CD4-positive, alpha-beta T cell treated with Interleukin-6 at 100 ng/mL for 8 hours (primary cell): ENCODE results near the gene KRTAP3-2.

Source experiments
- DNase-seq: peaks from one replicate; pipeline ENCODE4 v3.0.0-alpha.2; 2020; ENCODE audit warnings: mixed read lengths, low spot score

KRTAP3-2 gene

DNA sequence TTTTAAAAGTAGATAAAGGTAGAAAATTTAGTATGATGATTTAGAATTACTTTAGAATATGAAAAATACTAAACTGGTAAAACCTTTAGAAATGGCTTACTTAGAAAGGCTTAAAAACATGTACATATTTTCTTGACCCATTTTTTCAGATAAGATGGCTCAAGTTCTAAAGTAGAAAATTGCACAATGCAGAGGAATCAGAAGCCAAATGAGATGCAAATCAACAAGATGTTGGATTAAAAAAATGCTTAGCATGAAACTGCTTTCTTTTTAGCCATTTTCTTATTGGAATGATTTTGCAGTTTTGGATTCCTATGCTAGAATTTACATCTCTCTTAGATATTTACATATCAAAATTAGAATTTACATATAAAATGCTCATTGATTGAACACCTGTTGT, 10.7 kb upstream of the KRTAP3-2 start:
- DNase-seq = no peak

GRCh38 chr17:41009936-41010335, 10.2 kb upstream of the KRTAP3-2 start:
- DNase-seq = no peak

GRCh38 chr17:41009301-41009760, 9.6 kb upstream of the KRTAP3-2 start:
- DNase-seq = no peak

- no peak for DNase-seq
Measured at GRCh38 chr17:41008811-41009210, 9.1 kb upstream of the KRTAP3-2 start, which contains the start of gene KRTAP3-1. TSS of gene KRTAP3-1 (minus strand) at chr17:41009128. CDS start at chr17:41009074, 54 bp downstream.

GRCh38 chr17:41004397-41004796, 4.7 kb upstream of the KRTAP3-2 start:
- DNase-seq = no peak

GRCh38 chr17:41003926-41004325, 4.2 kb upstream of the KRTAP3-2 start:
- DNase-seq = no peak

- no peak for DNase-seq
Measured at GRCh38 chr17:41002814-41003213, 3.1 kb upstream of the KRTAP3-2 start.

GRCh38 chr17:41001795-41002194, 2.1 kb upstream of the KRTAP3-2 start:
- no peak for DNase-seq

GRCh38 chr17:40997361-40997760, 2.3 kb downstream of the KRTAP3-2 start:
- no peak for DNase-seq

DNA sequence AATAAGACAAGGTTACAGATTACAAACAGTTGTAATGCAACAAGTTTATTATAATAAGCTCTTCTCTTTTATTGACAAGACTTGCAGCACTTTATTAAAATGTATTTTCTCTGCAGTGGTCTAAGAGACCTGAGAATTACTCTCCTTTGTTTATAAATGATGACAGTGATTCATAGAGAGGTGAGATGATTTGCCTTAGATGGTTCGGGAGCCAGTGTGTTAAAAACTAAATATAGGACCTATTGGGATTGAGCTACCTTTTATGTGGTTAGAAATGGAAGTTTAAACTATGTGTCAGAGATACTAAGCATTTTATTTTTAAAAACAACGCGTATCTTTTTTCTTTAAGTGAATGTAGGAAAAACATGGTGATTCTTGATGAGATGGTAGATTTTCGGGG, 2.9 kb downstream of the KRTAP3-2 start:
- DNase-seq = no peak

DNA sequence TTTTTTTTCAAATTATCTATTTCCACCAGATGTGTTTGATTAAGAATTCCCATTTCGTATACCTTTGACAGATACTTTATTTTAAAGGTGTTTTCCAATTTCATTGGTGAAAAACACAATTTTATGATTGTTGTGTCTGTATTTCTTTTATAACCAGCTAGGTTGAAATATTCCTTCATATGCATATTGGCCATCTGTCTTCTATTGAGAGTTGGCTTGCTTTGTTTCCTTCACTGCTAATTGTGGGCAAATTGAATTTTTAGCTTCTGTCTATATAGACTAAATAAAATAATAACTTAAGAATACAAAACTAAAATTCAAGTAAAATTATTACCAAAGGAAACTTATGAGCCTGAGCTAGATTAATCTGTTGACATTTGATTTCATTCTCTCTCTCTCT, 4.6 kb downstream of the KRTAP3-2 start:
- DNase-seq = no peak

DNA sequence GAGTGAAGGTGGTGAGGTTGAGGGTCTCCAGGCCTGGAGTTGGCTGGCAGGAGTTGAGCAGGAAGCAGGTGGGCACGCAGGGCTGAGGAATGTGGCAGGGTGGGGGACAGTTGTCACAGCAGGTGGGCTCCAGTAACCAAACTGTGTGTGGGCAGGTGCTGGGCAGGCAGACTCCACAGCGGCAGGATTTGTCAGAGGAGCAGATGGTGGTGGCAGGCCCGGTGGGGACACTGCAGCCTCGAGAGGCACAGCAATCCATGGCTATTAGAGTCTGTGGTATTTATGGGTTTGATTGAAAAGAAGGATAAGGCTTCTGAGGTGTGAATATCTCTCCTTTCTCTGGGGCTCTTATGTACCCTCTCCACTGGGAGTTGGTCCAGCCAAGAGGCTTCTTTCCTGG, 5.9 kb downstream of the KRTAP3-2 start, which contains the start of gene KRTAP3-3:
Gene KRTAP3-3, minus strand, starts transcription at position 326 of the 400 bp plus-strand sequence. Its CDS starts 67 bp downstream, at position 259.
- DNase-seq = no peak

GRCh38 chr17:40993084-40993483, 6.6 kb downstream of the KRTAP3-2 start:
- no peak for DNase-seq

DNA sequence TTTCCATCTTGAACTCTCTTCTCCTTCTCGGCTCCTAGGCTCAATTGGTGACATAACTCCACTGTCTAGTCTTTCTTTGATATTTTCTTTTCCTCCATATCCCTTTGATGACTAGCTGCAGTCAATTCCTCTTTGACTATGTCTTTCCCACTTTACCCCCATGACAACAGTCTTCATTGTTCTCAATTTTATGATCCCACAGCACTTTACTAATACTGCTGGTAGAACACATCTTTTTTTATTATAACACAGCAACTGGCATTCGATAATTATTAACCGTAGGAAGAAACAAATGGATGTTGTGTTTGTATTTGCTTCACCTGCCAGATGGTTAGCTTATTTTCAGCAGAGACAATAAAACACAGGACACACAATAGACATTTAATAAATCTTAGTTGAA, 7.0 kb downstream of the KRTAP3-2 start:
- DNase-seq = no peak

DNA sequence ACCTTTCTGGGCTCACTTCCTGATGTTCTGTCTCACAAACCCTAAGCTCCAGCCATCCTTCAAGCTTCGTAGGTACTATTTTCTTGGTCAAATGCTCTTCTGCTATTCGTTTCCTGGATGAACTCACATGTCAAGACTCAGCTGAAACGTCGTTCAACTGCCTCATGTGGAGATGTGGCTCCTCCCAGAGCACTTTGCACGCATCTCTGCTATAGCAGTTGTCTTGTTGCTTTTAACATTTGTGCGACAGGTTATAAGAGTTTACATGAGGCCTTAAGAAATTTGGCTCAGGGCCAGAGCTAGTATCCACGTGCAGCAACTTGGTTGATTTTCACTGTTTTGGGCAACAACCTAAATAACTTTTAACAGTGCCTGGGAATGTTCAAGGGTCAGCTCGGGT, 12.8 kb downstream of the KRTAP3-2 start:
- DNase-seq = no peak

- DNase-seq = no peak
Measured at GRCh38 chr17:40984226-40984625, 15.5 kb downstream of the KRTAP3-2 start, which contains the start of gene KRT40. TSS of gene KRT40 (minus strand) at chr17:40984326. CDS start at chr17:40984273, 53 bp downstream.

DNA sequence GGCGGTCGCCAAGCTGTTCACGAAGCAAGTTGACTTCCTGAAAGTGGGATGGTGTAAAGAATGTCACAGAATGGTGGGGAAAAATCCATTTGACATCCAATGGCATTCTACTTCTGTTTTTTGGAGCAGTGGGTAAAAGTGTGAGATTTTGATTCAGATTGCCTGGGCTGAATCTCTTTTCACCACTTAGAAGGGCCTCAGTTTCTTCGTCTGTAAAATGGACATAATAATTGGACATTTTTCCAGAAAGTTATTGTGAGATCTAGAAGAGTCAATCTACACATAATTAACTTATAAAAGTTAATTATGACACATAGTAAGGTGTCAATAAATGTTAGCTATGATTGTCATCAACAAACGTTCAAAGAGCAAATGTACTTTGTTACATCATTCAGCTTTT, 18.6 kb downstream of the KRTAP3-2 start:
- no peak for DNase-seq

- DNase-seq = no peak
Measured at GRCh38 chr17:40980596-40980995, 19.1 kb downstream of the KRTAP3-2 start.

DNA sequence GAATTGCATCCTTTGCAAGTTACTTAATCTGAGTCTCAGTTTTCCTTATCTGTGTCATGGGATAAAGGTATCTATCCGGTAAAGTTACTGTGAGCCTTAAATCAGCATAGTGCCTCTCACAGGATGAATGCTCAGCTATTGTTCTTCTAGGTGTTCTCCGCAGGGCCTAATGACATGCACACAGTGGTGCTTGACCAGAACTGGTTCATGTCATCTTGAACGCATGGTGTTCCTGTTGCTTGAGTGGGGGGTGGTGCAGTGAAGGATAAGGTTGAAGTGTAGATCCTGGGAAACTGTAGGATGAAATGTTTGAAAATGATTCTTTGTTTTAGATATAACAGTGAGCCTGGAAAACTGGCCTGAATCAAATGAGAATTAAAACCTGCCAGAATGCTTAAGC, 19.6 kb downstream of the KRTAP3-2 start:
- DNase-seq = no peak

DNA sequence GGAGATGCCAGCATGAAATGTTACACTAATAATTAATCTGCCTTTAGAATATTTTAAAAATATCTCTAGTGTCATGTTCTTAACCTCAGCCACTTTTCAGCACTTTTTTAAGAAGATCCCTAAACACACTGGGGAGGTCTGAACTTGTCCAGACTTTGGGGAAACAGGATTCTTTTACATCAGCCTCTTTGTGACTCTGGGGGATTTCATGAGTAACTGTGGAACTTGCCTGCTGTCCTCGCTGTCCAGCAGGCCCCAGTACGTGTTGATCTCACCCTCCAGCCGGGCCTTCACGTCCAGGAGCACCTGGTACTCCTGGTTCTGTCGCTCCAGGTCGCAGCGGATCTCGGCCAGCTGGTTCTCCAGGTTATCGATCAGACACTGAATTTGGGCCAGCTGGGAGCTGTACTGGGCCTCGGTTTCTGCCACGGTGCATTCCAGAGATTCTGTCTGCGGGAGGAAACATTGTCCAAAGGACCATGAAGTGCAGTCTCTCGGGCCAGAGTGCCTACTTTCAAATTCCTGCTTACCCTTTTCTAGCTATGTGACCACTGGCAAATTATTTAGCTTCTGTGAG, 21.0 kb downstream of the KRTAP3-2 start:
- DNase-seq = no peak

- no peak for DNase-seq
Measured at GRCh38 chr17:40975516-40975915, 24.2 kb downstream of the KRTAP3-2 start.

GRCh38 chr17:40974366-40974765, 25.3 kb downstream of the KRTAP3-2 start:
- no peak for DNase-seq

DNA sequence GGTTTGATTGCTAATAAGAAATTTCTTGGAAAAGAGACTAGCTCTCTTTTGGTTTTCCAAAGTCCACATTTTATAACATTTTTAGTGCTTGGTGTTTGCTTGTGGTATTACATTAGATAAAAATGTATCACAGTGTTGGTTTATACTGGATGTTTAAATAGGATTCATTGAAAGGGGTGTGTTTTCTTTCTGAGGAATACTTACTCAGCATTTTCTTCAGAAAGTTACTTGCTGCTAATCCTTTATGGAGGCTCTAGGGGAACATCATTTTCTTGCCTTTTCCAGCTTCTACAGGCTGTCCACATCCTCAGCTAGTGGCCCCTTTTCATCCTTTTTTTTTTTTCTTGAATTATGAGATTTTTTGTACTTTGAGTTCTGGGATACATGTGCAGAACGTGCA, 32.1 kb downstream of the KRTAP3-2 start:
- no peak for DNase-seq

DNA sequence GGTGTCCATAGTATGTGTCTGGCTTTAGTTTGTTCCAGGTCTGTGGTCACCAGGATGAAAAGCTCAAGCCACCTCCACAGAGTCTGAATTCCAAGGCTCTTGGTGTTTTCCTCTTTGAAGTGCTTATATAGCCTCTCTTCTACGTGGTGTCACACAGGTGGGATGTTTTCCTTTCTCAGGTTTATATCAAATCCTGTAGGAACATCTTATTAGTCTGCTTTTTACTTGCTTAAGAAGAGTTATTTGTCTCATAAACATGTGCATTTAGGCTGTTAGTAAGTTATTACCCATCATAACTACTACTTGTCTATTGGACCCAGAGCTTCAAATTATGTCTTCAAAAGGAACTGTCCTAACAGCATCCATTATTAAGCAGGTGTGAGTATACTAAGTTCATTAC, 32.9 kb downstream of the KRTAP3-2 start, which contains the start of gene KRT39:
Gene KRT39, minus strand, starts transcription at position 101 of the 400 bp plus-strand sequence. Its CDS starts 92 bp downstream, at position 9.
- no peak for DNase-seq
